Measurements from ENCODE around the gene CDC42BPB.
A peak's percentile ranks its signal among the peaks of the same experiment; 100 is the strongest.
"Not testable (repeated sequence)": the region's sequence is repeated elsewhere in the genome, so short reads cannot be mapped to it uniquely, and the experiment has no call there.

Gene CDC42BPB

GRCh38 chr14:102929241-102930137 is 127.9 kb downstream of the CDC42BPB start:
- no peak for DNase-seq

GRCh38 chr14:102928412-102929240 is 128.7 kb downstream of the CDC42BPB start:
- no peak for DNase-seq

GRCh38 chr14:102927878-102928411 is 129.4 kb downstream of the CDC42BPB start:
- DNase-seq: no peak

GRCh38 chr14:102927346-102927877 is 129.9 kb downstream of the CDC42BPB start:
- DNase-seq: no peak

GRCh38 chr14:102926840-102927239 is 130.5 kb downstream of the CDC42BPB start:
- DNase-seq: not testable (repeated sequence)

- DNase-seq: no peak
These were observed 131.2 kb downstream of the CDC42BPB start for GRCh38 chr14:102926104-102926503.

GRCh38 chr14:102925646-102926045 is 131.7 kb downstream of the CDC42BPB start:
- DNase-seq: no peak

GRCh38 chr14:102924632-102925588 is 132.4 kb downstream of the CDC42BPB start:
- no peak for DNase-seq

GRCh38 chr14:102923925-102924486 is 133.3 kb downstream of the CDC42BPB start:
- DNase-seq: no peak

GRCh38 chr14:102923201-102923924 is 134.0 kb downstream of the CDC42BPB start:
- DNase-seq: no peak

GRCh38 chr14:102922490-102923200 is 134.7 kb downstream of the CDC42BPB start, which contains the start of gene AMN:
Gene AMN, plus strand, starts transcription at chr14:102922663. Its CDS starts 26 bp downstream, at chr14:102922689.
- no peak for DNase-seq

- no peak for DNase-seq
These were observed 136.4 kb downstream of the CDC42BPB start for GRCh38 chr14:102920998-102921304.

GRCh38 chr14:102920273-102920997 is 136.9 kb downstream of the CDC42BPB start:
- DNase-seq: no peak

GRCh38 chr14:102918438-102918837 is 138.9 kb downstream of the CDC42BPB start:
- no peak for DNase-seq

- DNase-seq: peak in 21 of 51 donors; percentile 12 to 61 (median 30)
These were observed 139.7 kb downstream of the CDC42BPB start for GRCh38 chr14:102917469-102918211.

GRCh38 chr14:102917056-102917385 is 140.3 kb downstream of the CDC42BPB start:
- no peak for DNase-seq

- DNase-seq: no peak
These were observed 140.8 kb downstream of the CDC42BPB start for GRCh38 chr14:102916347-102917055.

All from hypothalamus (tissue), 51 donors.